Spleen (tissue), 11 donors: ENCODE measurements around the gene PKMYT1. TPM values are rescaled to one million over a fixed set of nuclear protein-coding genes. Genes with fewer than 3 reads are reported as not detected.

Source experiments
- DNase-seq: peaks from one replicate; pipeline ENCODE4 v3.0.0-alpha.2; 2020
- H3K27ac ChIP-seq, 8 donors: fragments of 200-600 bp; sonication (generic) in 7 of 8; 1 replicate in 4 of 8; 2 replicates in 4 of 8; pipeline versions ENCODE4 v1.5.0 to v1.8.0; 2016 to 2021; ENCODE audit warnings: inconsistent platforms in 4 of 8, mild to moderate bottlenecking in 4 of 8, moderate library complexity in 1 of 8
- H3K27me3 ChIP-seq, 7 donors: fragments of 200-600 bp; sonication (generic) in 6 of 7; replicated peaks in 1 of 7; 1 replicate in 4 of 7; 2 replicates in 3 of 7; pipeline versions ENCODE4 v1.5.0 to v1.8.0; 2016 to 2021; ENCODE audit warnings: inconsistent platforms in 3 of 7, mild to moderate bottlenecking in 1 of 7
- H3K36me3 ChIP-seq, 6 donors: fragments of 200-600 bp; sonication (generic) in 5 of 6; 1 replicate in 4 of 6; 2 replicates in 2 of 6; pipeline versions ENCODE4 v1.5.0 to v1.8.0; 2016 to 2021; ENCODE audit warnings: inconsistent platforms in 2 of 6
- H3K4me1 ChIP-seq, 6 donors: fragments of 200-600 bp; sonication (generic) in 5 of 6; 1 replicate in 3 of 6; 2 replicates in 3 of 6; pipeline versions ENCODE4 v1.5.0 to v1.8.0; 2016 to 2021; ENCODE audit warnings: inconsistent platforms in 3 of 6
- H3K4me3 ChIP-seq, 8 donors: fragments of 200-600 bp; sonication (generic) in 7 of 8; 1 replicate in 4 of 8; 2 replicates in 4 of 8; pipeline versions ENCODE4 v1.5.0 to v1.8.0; 2016 to 2021; ENCODE audit warnings: inconsistent platforms in 4 of 8, mild to moderate bottlenecking in 4 of 8, moderate library complexity in 2 of 8
- H3K9me3 ChIP-seq, 8 donors: fragments of 200-600 bp; sonication (generic) in 7 of 8; 1 replicate in 4 of 8; 2 replicates in 4 of 8; pipeline versions ENCODE4 v1.5.0 to v1.8.0; 2016 to 2021; ENCODE audit warnings: inconsistent platforms in 4 of 8
- POLR2A ChIP-seq, 3 donors: fragments of 450-650 bp; IDR thresholded peaks; one replicate each; pipeline ENCODE4 v1.5.1; 2017; ENCODE audit warnings: antibody characterized with exemption in 3 of 3, mild to moderate bottlenecking in 1 of 3
- POLR2AphosphoS5 ChIP-seq, 3 donors: sonication (generic); formaldehyde crosslinking; IDR thresholded peaks; one replicate each; pipeline ENCODE4 v1.5.1; 2017; ENCODE audit warnings: antibody characterized with exemption in 3 of 3
- WGBS, 5 donors: extraction: QIAGEN DNeasy Blood & Tissue Kit in 3 of 5; methylation state at CpG; one replicate each; pipeline versions ENCODE4 v1.1.5 to v1.1.7; 2013 to 2018; 5-methylcytosine and 5-hydroxymethylcytosine counted together
- intact Hi-C: fragments of 100-400 bp; cut with DNase I; formaldehyde crosslinking; loops from one replicate; pipeline ENCODE4 v1.15.0; 2023; ENCODE audit warnings: low total_unique reads
- polyA plus RNA-seq, 3 donors: library from polyadenylated mRNA; stranded (reverse); fragments of 200-250 nt; gene quantifications; one replicate each; pipeline ENCODE4 v1.2.1, GENCODE V29; 2013
- total RNA-seq, 7 donors: library from RNA; depleted of rRNA in 3 of 7; stranded (reverse); fragments of >200 nt in 3 of 7; fragmentation: NEBNext Ultra II Directional in 4 of 7; extraction: Animal tissue kit (Norgen Biotek cat#: 25700) in 4 of 7; gene quantifications; one replicate each; pipeline versions ENCODE4 v1.1.0 to v1.2.1, GENCODE V29; 2016 to 2021
- TF ChIP-seq, protein P1 (sequence below), 11 experiments: fragments of 200-600 bp in 7 of 11; fragments of 450-650 bp in 4 of 11; sonication (generic) in 4 of 11; IDR thresholded peaks in 8 of 11; conservative IDR thresholded peaks in 3 of 11; 1 replicate in 7 of 11; 2 replicates in 4 of 11; pipeline versions ENCODE4 v1.4.0 to v1.8.0; 2016 to 2021; ENCODE audit warnings: antibody characterized with exemption in 11 of 11, inconsistent platforms in 4 of 11, mild to moderate bottlenecking in 1 of 11
- donor health status: healthy with polysubstance abuse.
- donor health status: DM: no; HTN: no; CAD: no; lungs with moderate emphysema.
- donor health status: DM: no; HTN: no; CAD: no.
- donor health status: Bipolar disorder and iron deficiency.
- donor health status: healthy.
- donor health status: DM: no; HTN: no; CAD: no.
- donor health status: DM: yes; HTN: yes; CAD: no.

PKMYT1 gene
- total and polyA plus RNA-seq, 10 donors: 3.3 to 11.3 (median 6.2) TPM

DNA sequence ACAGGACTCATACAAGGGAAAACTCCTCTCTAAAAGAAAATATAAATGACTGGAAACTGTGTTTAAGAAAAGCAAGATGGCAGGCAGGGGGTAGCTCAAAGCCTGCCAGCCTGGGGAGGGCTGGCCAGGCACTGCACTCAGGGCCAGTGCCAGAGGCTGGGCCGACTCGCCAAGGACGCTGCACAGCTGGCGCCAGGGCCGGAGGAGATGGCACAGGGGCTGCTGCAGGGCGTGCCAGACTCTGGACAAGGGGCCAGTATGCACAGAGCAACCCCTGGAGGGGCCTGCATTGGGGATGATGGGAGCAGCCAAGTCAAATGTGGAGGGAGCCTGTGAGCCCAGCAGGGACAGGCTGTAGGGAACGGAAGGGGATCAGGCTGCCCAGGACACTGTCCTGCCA, 4.0 kb downstream of the PKMYT1 start:
- no peak overlapping the region for H3K27ac ChIP-seq
- no peaks in the 10 kb centered on the region for H3K9me3 ChIP-seq
- H3K4me1 ChIP-seq: peaks cover 5 to 29% (median 19%) of the 10 kb centered on the region in 6 donors
- WGBS, 5 donors: 89 to 94% (median 93%) methylated on average over 7 of the region's 7 CpGs
- no peak overlapping the region for H3K4me3 ChIP-seq
- no peak for TF ChIP-seq POLR2AphosphoS5 (IDR thresholded peaks at IDR 0.05)
- TF ChIP-seq, protein P1, sequence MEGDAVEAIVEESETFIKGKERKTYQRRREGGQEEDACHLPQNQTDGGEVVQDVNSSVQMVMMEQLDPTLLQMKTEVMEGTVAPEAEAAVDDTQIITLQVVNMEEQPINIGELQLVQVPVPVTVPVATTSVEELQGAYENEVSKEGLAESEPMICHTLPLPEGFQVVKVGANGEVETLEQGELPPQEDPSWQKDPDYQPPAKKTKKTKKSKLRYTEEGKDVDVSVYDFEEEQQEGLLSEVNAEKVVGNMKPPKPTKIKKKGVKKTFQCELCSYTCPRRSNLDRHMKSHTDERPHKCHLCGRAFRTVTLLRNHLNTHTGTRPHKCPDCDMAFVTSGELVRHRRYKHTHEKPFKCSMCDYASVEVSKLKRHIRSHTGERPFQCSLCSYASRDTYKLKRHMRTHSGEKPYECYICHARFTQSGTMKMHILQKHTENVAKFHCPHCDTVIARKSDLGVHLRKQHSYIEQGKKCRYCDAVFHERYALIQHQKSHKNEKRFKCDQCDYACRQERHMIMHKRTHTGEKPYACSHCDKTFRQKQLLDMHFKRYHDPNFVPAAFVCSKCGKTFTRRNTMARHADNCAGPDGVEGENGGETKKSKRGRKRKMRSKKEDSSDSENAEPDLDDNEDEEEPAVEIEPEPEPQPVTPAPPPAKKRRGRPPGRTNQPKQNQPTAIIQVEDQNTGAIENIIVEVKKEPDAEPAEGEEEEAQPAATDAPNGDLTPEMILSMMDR (IDR thresholded peaks at IDR 0.05 in 8 of 11, conservative IDR thresholded peaks at IDR 0.05 in 3 of 11): no peak
- no peak for TF ChIP-seq POLR2A (IDR thresholded peaks at IDR 0.05)
- DNase-seq: no peak
- peaks cover 0 to 65% (median 0%) of the 10 kb centered on the region in 6 donors for H3K36me3 ChIP-seq
- intact Hi-C loops: no loop called here
- H3K27me3 ChIP-seq: peaks cover 0 to 13% (median 5%) of the 10 kb centered on the region in 7 donors

DNA sequence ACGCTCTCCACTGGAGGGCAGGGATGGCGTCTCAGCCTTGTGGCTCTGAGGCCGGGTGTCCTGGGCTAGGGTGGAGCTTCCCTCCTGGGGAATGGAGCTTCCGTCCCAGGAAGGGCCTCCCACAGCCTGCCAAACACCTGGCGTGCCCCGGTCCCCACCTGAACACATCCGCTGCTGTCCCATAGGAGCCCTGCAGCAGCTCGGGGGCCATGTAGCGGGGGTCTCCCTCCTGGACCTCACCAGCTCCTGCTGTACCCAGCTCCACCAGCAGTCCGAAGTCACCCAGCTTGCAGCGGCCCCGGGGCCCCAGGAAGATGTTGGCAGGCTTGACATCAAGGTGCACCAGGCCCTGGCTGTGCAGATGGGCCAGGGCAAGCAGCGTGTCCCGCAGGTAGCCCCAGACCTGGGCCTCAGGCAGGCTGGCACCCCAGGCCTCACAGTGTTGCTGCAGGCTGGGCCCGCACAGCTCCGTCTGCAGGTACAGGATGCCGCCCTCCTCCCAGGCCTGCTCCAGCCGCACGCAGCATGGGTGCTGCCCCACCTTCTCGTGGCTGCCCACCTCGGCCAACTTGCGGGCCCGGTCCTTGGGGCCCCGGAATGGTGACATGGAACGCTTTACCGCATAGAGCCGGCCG, 5.0 kb downstream of the PKMYT1 start:
- intact Hi-C loops: no loop called here
- Histone ChIP-seq H3K9me3 (no peaks in the 10 kb centered on the region), H3K27me3 (peaks cover 0 to 16% (median 5%) of the 10 kb centered on the region in 7 donors), H3K4me3 (no peak overlapping the region), H3K27ac (no peak overlapping the region), H3K36me3 (peaks cover 0 to 65% (median 0%) of the 10 kb centered on the region in 6 donors), H3K4me1 (peaks cover 2 to 30% (median 20%) of the 10 kb centered on the region in 6 donors)
- WGBS, 5 donors: 94 to 97% (median 96%) methylated on average over 11 to 28 of the region's 28 CpGs
- TF ChIP-seq POLR2AphosphoS5 (IDR thresholded peaks at IDR 0.05): no peak
- TF ChIP-seq, protein P1 (IDR thresholded peaks at IDR 0.05 in 8 of 11, conservative IDR thresholded peaks at IDR 0.05 in 3 of 11): no peak
- DNase-seq: no peak

DNA sequence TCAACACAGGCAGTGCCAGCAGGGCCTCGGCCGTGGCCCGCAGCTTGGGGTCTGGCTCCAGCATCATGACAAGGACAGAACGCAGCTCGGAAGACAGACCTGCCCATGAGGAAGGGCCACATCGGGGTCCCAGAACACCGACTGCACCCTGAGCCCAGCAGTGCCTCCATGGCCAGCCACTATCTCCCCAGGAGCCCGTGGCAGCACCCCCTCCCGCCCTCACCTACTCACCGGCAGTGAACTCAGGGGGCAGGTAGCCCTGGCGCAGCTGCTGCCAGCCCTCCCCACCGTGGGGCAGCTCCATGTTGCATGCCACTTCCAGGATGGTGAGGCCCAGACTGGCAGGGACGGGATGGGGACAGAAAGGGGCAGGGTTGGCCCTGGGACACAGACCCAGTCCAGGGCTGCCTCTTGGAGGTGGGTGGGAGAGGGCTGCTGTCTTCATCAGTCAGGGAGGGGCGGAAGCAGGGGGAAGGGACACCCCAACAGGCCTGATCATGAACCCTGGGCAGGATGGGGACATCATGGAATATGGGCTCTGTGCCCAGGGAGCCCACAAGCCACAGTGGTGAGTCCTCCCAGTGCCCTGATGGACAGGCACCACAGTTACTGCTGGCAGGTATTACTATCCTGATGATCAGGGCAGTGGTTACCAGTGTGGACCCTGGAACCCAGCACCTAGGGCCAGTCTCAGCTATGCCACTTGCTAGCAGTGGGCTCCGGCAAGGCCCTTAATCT, 5.8 kb downstream of the PKMYT1 start:
- intact Hi-C loops: no loop called here
- Histone ChIP-seq H3K36me3 (peaks cover 0 to 65% (median 0%) of the 10 kb centered on the region in 6 donors), H3K4me3 (no peak overlapping the region), H3K4me1 (peaks cover 4 to 30% (median 20%) of the 10 kb centered on the region in 6 donors), H3K9me3 (no peaks in the 10 kb centered on the region), H3K27me3 (peaks cover 0 to 17% (median 2%) of the 10 kb centered on the region in 7 donors), H3K27ac (no peak overlapping the region)
- no peak for DNase-seq
- 85 to 96% (median 92%) methylated on average over 8 to 15 of the region's 15 CpGs for WGBS, 5 donors
- TF ChIP-seq, protein P1 (IDR thresholded peaks at IDR 0.05 in 8 of 11, conservative IDR thresholded peaks at IDR 0.05 in 3 of 11): no peak
- no peak for TF ChIP-seq POLR2AphosphoS5 (IDR thresholded peaks at IDR 0.05)
- no peak for TF ChIP-seq POLR2A (IDR thresholded peaks at IDR 0.05)
